Astrocyte of the spinal cord (primary cell): Measurements from ENCODE around the gene BAZ2B.

ENCODE experiments used
- DNase-seq: peaks from one replicate; pipeline ENCODE4 v3.0.0; 2011; ENCODE audit warnings: low read depth, low spot score
- H3K4me3 ChIP-seq: 2 replicates; pipeline ENCODE4 v1.5.1; 2011; ENCODE audit warnings: low read depth, mild to moderate bottlenecking, low read length, moderate library complexity
- CTCF ChIP-seq: IDR thresholded peaks from 2 replicates; pipeline ENCODE4 v1.5.1; 2012; ENCODE audit warnings: low read depth, mild to moderate bottlenecking, low read length, inconsistent platforms
- in situ Hi-C: cut with HindIII; loops from 2 replicates; pipeline ENCODE4 v1.10.0; 2017; ENCODE audit warnings: low sequenced_read_pairs

BAZ2B gene

GRCh38 chr2:159515441-159515840, 100.9 kb downstream of the BAZ2B start:
- no peak for TF ChIP-seq CTCF
- no peak for DNase-seq
- no peak overlapping the region for H3K4me3 ChIP-seq
- in situ Hi-C loops, result no loop called here

GRCh38 chr2:159513745-159514144, 102.6 kb downstream of the BAZ2B start:
- DNase-seq, result no peak
- TF ChIP-seq CTCF, result no peak
- in situ Hi-C loops, result no loop called here
- H3K4me3 ChIP-seq, result no peak overlapping the region

GRCh38 chr2:159508140-159508539, 108.2 kb downstream of the BAZ2B start:
- in situ Hi-C loops, result no loop called here
- no peak for DNase-seq
- H3K4me3 ChIP-seq, result no peak overlapping the region
- no peak for TF ChIP-seq CTCF

- no peak for TF ChIP-seq CTCF
- peak; percentile 29 for DNase-seq
- in situ Hi-C loops, result no loop called here
- no peak overlapping the region for H3K4me3 ChIP-seq
These were observed 109.4 kb downstream of the BAZ2B start for GRCh38 chr2:159506764-159507440.

GRCh38 chr2:159506202-159506601, 110.1 kb downstream of the BAZ2B start:
- DNase-seq, result no peak
- TF ChIP-seq CTCF, result no peak
- in situ Hi-C loops, result no loop called here

GRCh38 chr2:159505196-159505595, 111.2 kb downstream of the BAZ2B start:
- no peak for TF ChIP-seq CTCF
- in situ Hi-C loops, result no loop called here

More at GRCh38 chr2:159506202-159506601, 110.1 kb downstream of the BAZ2B start:
- H3K4me3 ChIP-seq, result no peak overlapping the region

More at GRCh38 chr2:159505196-159505595, 111.2 kb downstream of the BAZ2B start:
- H3K4me3 ChIP-seq, result no peak overlapping the region
- DNase-seq, result no peak
